Loucy (cell line): ENCODE results near the gene PDE8B.

Experiments
- EZH2phosphoT487 ChIP-seq: fragments of 200-600 bp; IDR thresholded peaks from 2 replicates; pipeline ENCODE4 v1.6.1; 2018; ENCODE audit warnings: antibody characterized with exemption, mild to moderate bottlenecking, moderate library complexity, borderline replicate concordance
- TF ChIP-seq, protein P1 (sequence below): fragments of 200-600 bp; sonication (generic); conservative IDR thresholded peaks from 2 replicates; pipeline ENCODE4 v1.5.1; 2014; ENCODE audit warnings: mild to moderate bottlenecking, antibody characterized with exemption, low read length

GRCh38 chr5:77294185-77294584 lies 83.7 kb downstream of the PDE8B start:
- TF ChIP-seq, protein P1, sequence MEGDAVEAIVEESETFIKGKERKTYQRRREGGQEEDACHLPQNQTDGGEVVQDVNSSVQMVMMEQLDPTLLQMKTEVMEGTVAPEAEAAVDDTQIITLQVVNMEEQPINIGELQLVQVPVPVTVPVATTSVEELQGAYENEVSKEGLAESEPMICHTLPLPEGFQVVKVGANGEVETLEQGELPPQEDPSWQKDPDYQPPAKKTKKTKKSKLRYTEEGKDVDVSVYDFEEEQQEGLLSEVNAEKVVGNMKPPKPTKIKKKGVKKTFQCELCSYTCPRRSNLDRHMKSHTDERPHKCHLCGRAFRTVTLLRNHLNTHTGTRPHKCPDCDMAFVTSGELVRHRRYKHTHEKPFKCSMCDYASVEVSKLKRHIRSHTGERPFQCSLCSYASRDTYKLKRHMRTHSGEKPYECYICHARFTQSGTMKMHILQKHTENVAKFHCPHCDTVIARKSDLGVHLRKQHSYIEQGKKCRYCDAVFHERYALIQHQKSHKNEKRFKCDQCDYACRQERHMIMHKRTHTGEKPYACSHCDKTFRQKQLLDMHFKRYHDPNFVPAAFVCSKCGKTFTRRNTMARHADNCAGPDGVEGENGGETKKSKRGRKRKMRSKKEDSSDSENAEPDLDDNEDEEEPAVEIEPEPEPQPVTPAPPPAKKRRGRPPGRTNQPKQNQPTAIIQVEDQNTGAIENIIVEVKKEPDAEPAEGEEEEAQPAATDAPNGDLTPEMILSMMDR = no peak
- no peak for TF ChIP-seq EZH2phosphoT487
